OCI-LY7 (cell line): ENCODE data around the gene KRTAP10-8.

Experiments
- EZH2phosphoT487 ChIP-seq: fragments of 200-600 bp; sonication (generic); IDR thresholded peaks from 2 replicates; pipeline ENCODE4 v1.6.1; 2018; ENCODE audit warnings: low read depth, borderline replicate concordance, mild to moderate bottlenecking, mixed run types, antibody characterized with exemption, low read length, moderate library complexity, mixed read lengths
- TF ChIP-seq, protein P1 (sequence below): fragments of 200-600 bp; sonication (generic); conservative IDR thresholded peaks from 2 replicates; pipeline ENCODE4 v1.5.1; 2014; ENCODE audit warnings: mild to moderate bottlenecking, antibody characterized with exemption, low read length, moderate library complexity, mixed read lengths

DNA sequence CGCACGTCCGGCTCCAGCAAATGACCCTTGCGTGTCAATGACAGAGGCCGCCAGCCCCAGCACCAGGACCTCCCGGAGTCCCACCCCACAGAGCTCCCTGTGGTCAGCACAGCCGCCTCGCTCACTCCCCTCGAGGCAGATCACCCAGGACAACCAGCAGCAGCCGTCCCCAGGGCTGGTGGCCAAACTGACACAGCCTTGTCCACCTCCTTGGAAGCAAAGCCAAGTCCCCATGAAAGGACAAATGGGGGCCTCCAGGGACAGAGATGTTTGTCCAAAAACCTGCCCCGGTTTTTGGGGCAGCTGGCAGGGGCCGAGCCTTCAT, 27.4 kb downstream of the KRTAP10-8 start:
- TF ChIP-seq, protein P1, sequence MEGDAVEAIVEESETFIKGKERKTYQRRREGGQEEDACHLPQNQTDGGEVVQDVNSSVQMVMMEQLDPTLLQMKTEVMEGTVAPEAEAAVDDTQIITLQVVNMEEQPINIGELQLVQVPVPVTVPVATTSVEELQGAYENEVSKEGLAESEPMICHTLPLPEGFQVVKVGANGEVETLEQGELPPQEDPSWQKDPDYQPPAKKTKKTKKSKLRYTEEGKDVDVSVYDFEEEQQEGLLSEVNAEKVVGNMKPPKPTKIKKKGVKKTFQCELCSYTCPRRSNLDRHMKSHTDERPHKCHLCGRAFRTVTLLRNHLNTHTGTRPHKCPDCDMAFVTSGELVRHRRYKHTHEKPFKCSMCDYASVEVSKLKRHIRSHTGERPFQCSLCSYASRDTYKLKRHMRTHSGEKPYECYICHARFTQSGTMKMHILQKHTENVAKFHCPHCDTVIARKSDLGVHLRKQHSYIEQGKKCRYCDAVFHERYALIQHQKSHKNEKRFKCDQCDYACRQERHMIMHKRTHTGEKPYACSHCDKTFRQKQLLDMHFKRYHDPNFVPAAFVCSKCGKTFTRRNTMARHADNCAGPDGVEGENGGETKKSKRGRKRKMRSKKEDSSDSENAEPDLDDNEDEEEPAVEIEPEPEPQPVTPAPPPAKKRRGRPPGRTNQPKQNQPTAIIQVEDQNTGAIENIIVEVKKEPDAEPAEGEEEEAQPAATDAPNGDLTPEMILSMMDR, result no peak
- TF ChIP-seq EZH2phosphoT487, result no peak
